ENCODE data around the gene BRMS1.
"Not testable (repeated sequence)": the region's sequence is repeated elsewhere in the genome, so short reads cannot be mapped to it uniquely, and the experiment has no call there.

Gene BRMS1

GRCh38 chr11:66344550-66345315 is at the start of gene BRMS1:
Gene BRMS1 (minus strand): TSS chr11:66345104. CDS start chr11:66342234, 2,870 bp downstream.
- peak; percentile 95 for DNase-seq

GRCh38 chr11:66393954-66394353 is 49.0 kb upstream of the BRMS1 start:
- no peak for DNase-seq

GRCh38 chr11:66391322-66391721 is 46.4 kb upstream of the BRMS1 start:
- DNase-seq, result no peak

GRCh38 chr11:66388780-66389386 is 44.0 kb upstream of the BRMS1 start:
- DNase-seq, result peak; percentile 69

GRCh38 chr11:66386171-66387069 is 41.5 kb upstream of the BRMS1 start:
- DNase-seq, result peak; percentile 78

GRCh38 chr11:66384316-66384715 is 39.4 kb upstream of the BRMS1 start:
- not testable (repeated sequence) for DNase-seq

GRCh38 chr11:66380264-66380663 is 35.4 kb upstream of the BRMS1 start:
- DNase-seq, result not testable (repeated sequence)

- not testable (repeated sequence) for DNase-seq
Measured at GRCh38 chr11:66373690-66374287, 28.9 kb upstream of the BRMS1 start.

GRCh38 chr11:66373265-66373664 is 28.4 kb upstream of the BRMS1 start:
- DNase-seq, result no peak

- peak; percentile 84 for DNase-seq
Measured at GRCh38 chr11:66371627-66372415, 26.9 kb upstream of the BRMS1 start, which contains the start of gene SLC29A2. Gene SLC29A2 (minus strand): TSS chr11:66371760. CDS start chr11:66371591, 169 bp downstream.

GRCh38 chr11:66369073-66369894 is 24.4 kb upstream of the BRMS1 start:
- no peak for DNase-seq

- DNase-seq, result no peak
Measured at GRCh38 chr11:66368484-66368883, 23.6 kb upstream of the BRMS1 start.

GRCh38 chr11:66367561-66368312 is 22.8 kb upstream of the BRMS1 start:
- DNase-seq, result no peak

GRCh38 chr11:66366844-66367477 is 22.1 kb upstream of the BRMS1 start:
- no peak for DNase-seq

GRCh38 chr11:66365711-66366619 is 21.1 kb upstream of the BRMS1 start:
- no peak for DNase-seq

GRCh38 chr11:66365166-66365565 is 20.3 kb upstream of the BRMS1 start:
- no peak for DNase-seq

- DNase-seq, result peak; percentile 49
Measured at GRCh38 chr11:66363805-66364535, 19.1 kb upstream of the BRMS1 start.

- DNase-seq, result no peak
Measured at GRCh38 chr11:66363187-66363601, 18.3 kb upstream of the BRMS1 start.
